ENCODE measurements around the gene DNAJA4.
A peak's percentile ranks its signal among the peaks of the same experiment; 100 is the strongest.

The DNAJA4 gene

GRCh38 chr15:78301828-78302227 lies 37.5 kb downstream of the DNAJA4 start:
- H3K27ac ChIP-seq, result no peak overlapping the region

GRCh38 chr15:78302579-78303312 lies 38.4 kb downstream of the DNAJA4 start:
- H3K9me3 ChIP-seq (ENCODE audit: severe bottlenecking), result no peaks in the 10 kb centered on the region
- TF ChIP-seq CTCF (IDR thresholded peaks at IDR 0.05; ENCODE audit: low read depth, low read length), result no peak
- no peak for DNase-seq
- no peak overlapping the region for H3K27ac ChIP-seq
- H3K36me3 ChIP-seq, result no peaks in the 10 kb centered on the region; the same call in 1 of the 2 replicates
- no peaks in the 10 kb centered on the region for H3K27me3 ChIP-seq (ENCODE audit: insufficient read depth, low read depth, severe bottlenecking)
- no peak overlapping the region for H3K4me3 ChIP-seq (ENCODE audit: low read depth, low read length)

More at GRCh38 chr15:78301828-78302227, 37.5 kb downstream of the DNAJA4 start:
- no peak for TF ChIP-seq CTCF (IDR thresholded peaks at IDR 0.05; ENCODE audit: low read depth, low read length)
- Histone ChIP-seq H3K27me3 (ENCODE audit: insufficient read depth, low read depth, severe bottlenecking) (no peaks in the 10 kb centered on the region), H3K9me3 (ENCODE audit: severe bottlenecking) (no peaks in the 10 kb centered on the region), H3K36me3 (no peaks in the 10 kb centered on the region; the same call in 1 of the 2 replicates), H3K4me3 (ENCODE audit: low read depth, low read length) (no peak overlapping the region)
- no peak for DNase-seq

GRCh38 chr15:78304216-78305066 lies 40.1 kb downstream of the DNAJA4 start:
- no peak overlapping the region for H3K4me3 ChIP-seq (ENCODE audit: low read depth, low read length)
- TF ChIP-seq CTCF (IDR thresholded peaks at IDR 0.05; ENCODE audit: low read depth, low read length), result no peak
- H3K9me3 ChIP-seq (ENCODE audit: severe bottlenecking), result no peaks in the 10 kb centered on the region
- no peaks in the 10 kb centered on the region for H3K36me3 ChIP-seq
- no peaks in the 10 kb centered on the region for H3K27me3 ChIP-seq (ENCODE audit: insufficient read depth, low read depth, severe bottlenecking)
- H3K27ac ChIP-seq, result peak overlapping the region; percentile 0
- peak; percentile 43 for DNase-seq

- H3K27me3 ChIP-seq (ENCODE audit: insufficient read depth, low read depth, severe bottlenecking), result no peaks in the 10 kb centered on the region
- no peak for TF ChIP-seq CTCF (IDR thresholded peaks at IDR 0.05; ENCODE audit: low read depth, low read length)
- DNase-seq, result no peak
- H3K4me3 ChIP-seq (ENCODE audit: low read depth, low read length), result no peak overlapping the region
- H3K36me3 ChIP-seq, result no peaks in the 10 kb centered on the region
- no peaks in the 10 kb centered on the region for H3K9me3 ChIP-seq (ENCODE audit: severe bottlenecking)
- H3K27ac ChIP-seq, result no peak overlapping the region
These were observed 41.9 kb downstream of the DNAJA4 start for GRCh38 chr15:78306176-78306774.

GRCh38 chr15:78307976-78308375 lies 43.6 kb downstream of the DNAJA4 start:
- no peak for DNase-seq
- Histone ChIP-seq H3K27ac (no peak overlapping the region), H3K36me3 (no peaks in the 10 kb centered on the region), H3K9me3 (ENCODE audit: severe bottlenecking) (no peaks in the 10 kb centered on the region), H3K4me3 (ENCODE audit: low read depth, low read length) (no peak overlapping the region), H3K27me3 (ENCODE audit: insufficient read depth, low read depth, severe bottlenecking) (no peaks in the 10 kb centered on the region)
- no peak for TF ChIP-seq CTCF (IDR thresholded peaks at IDR 0.05; ENCODE audit: low read depth, low read length)

Measured in WERI-Rb-1 (cell line).